RWPE1 (cell line): ENCODE measurements around the gene ELF3.
"Not testable (repeated sequence)": the region's sequence is repeated elsewhere in the genome, so short reads cannot be mapped to it uniquely, and the experiment has no call there.

Source experiments
- CTCF ChIA-PET: fragments of 350-600 bp; sonication (Branson Sonifier 250); formaldehyde crosslinking; extraction: SDS; loops from one replicate; lab custom pipeline; 2021; lab: Yijun Ruan, JAX
- POLR2A ChIA-PET: fragments of 400-600 bp; formaldehyde crosslinking; extraction: SDS; loops from one replicate; lab custom pipeline; 2020; ENCODE audit warnings: antibody characterized with exemption; ENCODE audit not compliant: low non-redundant PET; lab: Yijun Ruan, JAX
- DNase-seq: peaks from one replicate; pipeline ENCODE4 v3.0.0; 2012; ENCODE audit warnings: low spot score
- H3K27ac ChIP-seq: fragments of 450-650 bp; 2 replicates; pipeline ENCODE4 v1.5.1; 2017
- CTCF ChIP-seq: fragments of 450-650 bp; conservative IDR thresholded peaks from 2 replicates; pipeline ENCODE4 v1.5.1; 2017; ENCODE audit warnings: low read depth, mild to moderate bottlenecking

ELF3 gene

GRCh38 chr1:202010180-202011015 is at the start of gene ELF3:
Gene ELF3, plus strand, starts transcription at chr1:202010587. Its CDS starts 550 bp downstream, at chr1:202011137.
- peak; percentile 91 for DNase-seq
- TF ChIP-seq CTCF = no peak
- POLR2A ChIA-PET = interaction anchor here (0.5 to 1.3 kb wide), 22 partner anchors 8 to 131 kb away, joined by 3 to 12 read pairs (median 4); no protein-coding TSS in a partner anchor
- H3K27ac ChIP-seq = no peak within 1 kb of the TSS
- CTCF ChIA-PET = interaction anchor here (0.5 to 10.1 kb wide), 19 partner anchors 8 to 126 kb away, joined by 3 to 114 read pairs (median 3); partner anchors contain the start of gene GPR37L1

GRCh38 chr1:201962382-201962781 is 48.0 kb upstream of the ELF3 start:
- ChIA-PET CTCF (interaction anchor here (1.0 to 3.2 kb wide), 3 partner anchors 10 to 173 kb away, joined by 3 to 21 read pairs (median 3); no protein-coding TSS in a partner anchor), POLR2A (interaction anchor here (0.6 kb wide), 1 partner anchor 10 kb away, joined by 3 read pairs; no protein-coding TSS in a partner anchor)
- DNase-seq, H3K27ac ChIP-seq: not testable (repeated sequence)

GRCh38 chr1:201964261-201964660 is 46.1 kb upstream of the ELF3 start:
- no peak for TF ChIP-seq CTCF
- CTCF ChIA-PET = interaction anchor here (0.9 kb wide), 1 partner anchor 72 kb away, joined by 3 read pairs; no protein-coding TSS in a partner anchor
- POLR2A ChIA-PET = interaction anchor here (0.6 kb wide), 1 partner anchor 10 kb away, joined by 15 read pairs; no protein-coding TSS in a partner anchor
- no peak overlapping the region for H3K27ac ChIP-seq
- DNase-seq = no peak

- ChIA-PET CTCF (interaction anchor here (0.7 to 2.2 kb wide), 3 partner anchors 22 to 152 kb away, joined by 3 to 8 read pairs (median 3); no protein-coding TSS in a partner anchor), POLR2A (no interaction called here)
- no peak overlapping the region for H3K27ac ChIP-seq
- no peak for DNase-seq
- no peak for TF ChIP-seq CTCF
Observed at GRCh38 chr1:201966171-201966570, 44.2 kb upstream of the ELF3 start.

- CTCF ChIA-PET = interaction anchor here (0.5 to 2.3 kb wide), 6 partner anchors 9 to 167 kb away, joined by 3 to 14 read pairs (median 4); no protein-coding TSS in a partner anchor
- POLR2A ChIA-PET = no interaction called here
- DNase-seq = no peak
- TF ChIP-seq CTCF = no peak
- H3K27ac ChIP-seq = no peak overlapping the region
Observed at GRCh38 chr1:201968202-201968925, 42.0 kb upstream of the ELF3 start.

GRCh38 chr1:201970334-201971159 is 39.8 kb upstream of the ELF3 start:
- H3K27ac ChIP-seq = no peak overlapping the region
- no peak for DNase-seq
- ChIA-PET CTCF (interaction anchor here (0.6 to 5.1 kb wide), 5 partner anchors 54 to 261 kb away, joined by 4 to 162 read pairs (median 5); no protein-coding TSS in a partner anchor), POLR2A (no interaction called here)
- TF ChIP-seq CTCF = no peak
